ENCODE data around the gene UBE2V1. TPM values are rescaled to one million over a fixed set of nuclear protein-coding genes. Genes with fewer than 3 reads are reported as not detected.

The UBE2V1 gene
- total and polyA plus RNA-seq, 2 of the 13 experiments (the other 11 are each of a cell fraction or from before 2014, with no cell fraction given), result 81.3 to 132 TPM

DNA sequence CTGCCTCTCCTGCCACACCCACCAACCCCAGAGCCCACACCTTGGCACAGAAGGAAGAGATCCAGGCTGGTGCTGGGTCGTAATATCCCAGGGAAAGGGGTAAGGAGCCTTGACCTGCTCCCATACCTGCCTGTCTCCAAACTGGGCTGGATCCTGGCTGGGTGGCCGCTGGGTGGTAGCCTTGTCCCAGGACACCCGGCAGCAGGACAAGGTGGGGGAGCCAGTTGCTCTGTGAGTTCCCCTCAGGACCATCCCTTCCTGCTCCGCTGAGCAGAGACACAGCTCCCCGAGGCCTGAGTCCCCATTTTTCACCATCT lies 58.8 kb downstream of the UBE2V1 start (continued):
- TF ChIP-seq MAZ (IDR thresholded peaks at IDR 0.05; ENCODE audit: borderline replicate concordance, low read depth, low read length) (no peak), MAZ (CRISPR knock-in tag; IDR thresholded peaks at IDR 0.05; ENCODE audit: low read depth) (no peak), ZNF891 (CRISPR knock-in tag; IDR thresholded peaks at IDR 0.05) (peak; percentile 39; the same call in 1 of the 2 replicates), STAT5B (CRISPR knock-in tag; IDR thresholded peaks at IDR 0.05) (no peak), ZNF264 (CRISPR knock-in tag; IDR thresholded peaks at IDR 0.05) (no peak), MAFG (CRISPR knock-in tag; IDR thresholded peaks at IDR 0.05) (no peak), ZNF598 (CRISPR knock-in tag; IDR thresholded peaks at IDR 0.05; ENCODE audit: borderline replicate concordance) (0 out of 2 replicates have a peak, but pooled peaks have one; percentile 12), PAXIP1 (CRISPR knock-in tag; conservative IDR thresholded peaks at IDR 0.05) (no peak), SUZ12 (IDR thresholded peaks at IDR 0.05; ENCODE audit: low read depth, low read length) (no peak), JUND (CRISPR knock-in tag; IDR thresholded peaks at IDR 0.05) (no peak), ZNF597 (CRISPR knock-in tag; IDR thresholded peaks at IDR 0.05) (no peak), BORCS8-MEF2B (CRISPR knock-in tag; IDR thresholded peaks at IDR 0.05) (no peak), ELF1 (CRISPR knock-in tag; IDR thresholded peaks at IDR 0.05) (no peak), STAG1 (CRISPR knock-in tag; IDR thresholded peaks at IDR 0.05) (peak; percentile 76), NBN (conservative IDR thresholded peaks at IDR 0.05) (no peak), SALL2 (CRISPR knock-in tag; IDR thresholded peaks at IDR 0.05) (no peak), HNRNPL (IDR thresholded peaks at IDR 0.05; ENCODE audit: low read depth, low read length) (no peak), ZNF687 (CRISPR knock-in tag; IDR thresholded peaks at IDR 0.05) (no peak), ONECUT2 (CRISPR knock-in tag; IDR thresholded peaks at IDR 0.05) (no peak)
- TF ChIP-seq, protein P1, sequence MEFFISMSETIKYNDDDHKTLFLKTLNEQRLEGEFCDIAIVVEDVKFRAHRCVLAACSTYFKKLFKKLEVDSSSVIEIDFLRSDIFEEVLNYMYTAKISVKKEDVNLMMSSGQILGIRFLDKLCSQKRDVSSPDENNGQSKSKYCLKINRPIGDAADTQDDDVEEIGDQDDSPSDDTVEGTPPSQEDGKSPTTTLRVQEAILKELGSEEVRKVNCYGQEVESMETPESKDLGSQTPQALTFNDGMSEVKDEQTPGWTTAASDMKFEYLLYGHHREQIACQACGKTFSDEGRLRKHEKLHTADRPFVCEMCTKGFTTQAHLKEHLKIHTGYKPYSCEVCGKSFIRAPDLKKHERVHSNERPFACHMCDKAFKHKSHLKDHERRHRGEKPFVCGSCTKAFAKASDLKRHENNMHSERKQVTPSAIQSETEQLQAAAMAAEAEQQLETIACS (CRISPR knock-in tag; IDR thresholded peaks at IDR 0.05), result no peak
- TF ChIP-seq, protein P2, sequence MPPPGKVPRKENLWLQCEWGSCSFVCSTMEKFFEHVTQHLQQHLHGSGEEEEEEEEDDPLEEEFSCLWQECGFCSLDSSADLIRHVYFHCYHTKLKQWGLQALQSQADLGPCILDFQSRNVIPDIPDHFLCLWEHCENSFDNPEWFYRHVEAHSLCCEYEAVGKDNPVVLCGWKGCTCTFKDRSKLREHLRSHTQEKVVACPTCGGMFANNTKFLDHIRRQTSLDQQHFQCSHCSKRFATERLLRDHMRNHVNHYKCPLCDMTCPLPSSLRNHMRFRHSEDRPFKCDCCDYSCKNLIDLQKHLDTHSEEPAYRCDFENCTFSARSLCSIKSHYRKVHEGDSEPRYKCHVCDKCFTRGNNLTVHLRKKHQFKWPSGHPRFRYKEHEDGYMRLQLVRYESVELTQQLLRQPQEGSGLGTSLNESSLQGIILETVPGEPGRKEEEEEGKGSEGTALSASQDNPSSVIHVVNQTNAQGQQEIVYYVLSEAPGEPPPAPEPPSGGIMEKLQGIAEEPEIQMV (CRISPR knock-in tag; IDR thresholded peaks at IDR 0.05; ENCODE audit: low read depth), result 0 out of 2 replicates have a peak, but pooled peaks have one; percentile 9
